Uterus (tissue), 4 donors: ENCODE measurements around the gene TRAT1. TPM values are rescaled to one million over a fixed set of nuclear protein-coding genes. Genes with fewer than 3 reads are reported as not detected.

Experiments
- DNase-seq, 2 donors: peaks; one replicate each; pipeline ENCODE4 v3.0.0-alpha.2; 2019 to 2020
- H3K27ac ChIP-seq, 2 donors: fragments of 200-600 bp; sonication (generic); 1 replicate in 1 of 2; 2 replicates in 1 of 2; pipeline ENCODE4 v1.5.1; 2016 to 2018
- H3K27me3 ChIP-seq, 2 donors: fragments of 200-600 bp; sonication (generic); one replicate each; pipeline ENCODE4 v1.5.1; 2018 to 2019; ENCODE audit warnings: control low read depth in 1 of 2
- H3K36me3 ChIP-seq, 2 donors: fragments of 200-600 bp; sonication (generic); one replicate each; pipeline ENCODE4 v1.5.1; 2019; ENCODE audit warnings: control low read depth in 1 of 2
- H3K4me1 ChIP-seq, 2 donors: fragments of 200-600 bp; sonication (generic); one replicate each; pipeline ENCODE4 v1.5.1; 2018 to 2019; ENCODE audit warnings: control low read depth in 1 of 2
- H3K4me3 ChIP-seq, 2 donors: fragments of 200-600 bp; sonication (generic); 1 replicate in 1 of 2; 2 replicates in 1 of 2; pipeline ENCODE4 v1.5.1; 2018 to 2019; ENCODE audit warnings: mild to moderate bottlenecking in 1 of 2
- H3K9me3 ChIP-seq, 2 donors: fragments of 200-600 bp; sonication (generic); one replicate each; pipeline ENCODE4 v1.5.1; 2019; ENCODE audit warnings: control low read depth in 1 of 2
- CTCF ChIP-seq, 4 experiments: fragments of 200-600 bp in 2 of 4; fragments of 450-650 bp in 2 of 4; sonication (generic) in 2 of 4; IDR thresholded peaks; one replicate each; pipeline ENCODE4 v1.5.1; 2016 to 2019; ENCODE audit warnings: antibody characterized with exemption in 4 of 4, mild to moderate bottlenecking in 2 of 4, moderate library complexity in 1 of 4
- POLR2A ChIP-seq, 2 donors: fragments of 450-650 bp; IDR thresholded peaks; one replicate each; pipeline ENCODE4 v1.6.1; 2016; ENCODE audit warnings: antibody characterized with exemption in 2 of 2, mild to moderate bottlenecking in 1 of 2, moderate library complexity in 1 of 2
- intact Hi-C: fragments of 100-400 bp; cut with DNase I; formaldehyde crosslinking; loops from one replicate; pipeline ENCODE4 v1.15.1; 2023; ENCODE audit warnings: low total_unique reads
- total RNA-seq, 4 donors: library from RNA; depleted of rRNA in 3 of 4; stranded (reverse); fragments of >200 nt in 3 of 4; gene quantifications; one replicate each; pipeline versions ENCODE4 v1.1.0 to v1.2.4, GENCODE V29; 2014 to 2023
- donor health status: DM: yes; HTN: yes; CAD: no.

The TRAT1 gene
- total RNA-seq, 4 donors from 2014 or later, result 0.26 to 3.5 (median 0.35) TPM; not detected in 1

GRCh38 chr3:108877901-108878300, 55.3 kb downstream of the TRAT1 start:
- Histone ChIP-seq H3K27ac (no peak overlapping the region), H3K4me3 (no peak overlapping the region), H3K9me3 (no peaks in the 10 kb centered on the region), H3K36me3 (no peaks in the 10 kb centered on the region), H3K27me3 (no peaks in the 10 kb centered on the region), H3K4me1 (no peaks in the 10 kb centered on the region)
- TF ChIP-seq CTCF (IDR thresholded peaks at IDR 0.05), result no peak
- no peak for TF ChIP-seq POLR2A (IDR thresholded peaks at IDR 0.05)
- intact Hi-C loops, result no loop called here
- no peak for DNase-seq

GRCh38 chr3:108879915-108880314, 57.3 kb downstream of the TRAT1 start:
- H3K9me3 ChIP-seq, result no peaks in the 10 kb centered on the region
- intact Hi-C loops, result no loop called here
- no peaks in the 10 kb centered on the region for H3K4me1 ChIP-seq
- H3K36me3 ChIP-seq, result no peaks in the 10 kb centered on the region
- TF ChIP-seq CTCF (IDR thresholded peaks at IDR 0.05) (no peak), POLR2A (IDR thresholded peaks at IDR 0.05) (no peak)
- H3K4me3 ChIP-seq, result no peak overlapping the region
- no peak for DNase-seq
- no peak overlapping the region for H3K27ac ChIP-seq
- H3K27me3 ChIP-seq, result no peaks in the 10 kb centered on the region

GRCh38 chr3:108882762-108883161, 60.2 kb downstream of the TRAT1 start:
- no peak overlapping the region for H3K4me3 ChIP-seq
- H3K27ac ChIP-seq, result no peak overlapping the region
- intact Hi-C loops, result no loop called here
- no peaks in the 10 kb centered on the region for H3K9me3 ChIP-seq
- DNase-seq, result no peak
- TF ChIP-seq POLR2A (IDR thresholded peaks at IDR 0.05) (no peak), CTCF (IDR thresholded peaks at IDR 0.05) (no peak)
- H3K36me3 ChIP-seq, result no peaks in the 10 kb centered on the region
- no peaks in the 10 kb centered on the region for H3K4me1 ChIP-seq
- no peaks in the 10 kb centered on the region for H3K27me3 ChIP-seq

GRCh38 chr3:108883373-108883772, 60.8 kb downstream of the TRAT1 start:
- H3K9me3 ChIP-seq, result no peaks in the 10 kb centered on the region
- no peak overlapping the region for H3K27ac ChIP-seq
- H3K4me1 ChIP-seq, result no peaks in the 10 kb centered on the region
- H3K27me3 ChIP-seq, result no peaks in the 10 kb centered on the region
- intact Hi-C loops, result no loop called here
- no peak for DNase-seq
- H3K36me3 ChIP-seq, result no peaks in the 10 kb centered on the region
- no peak overlapping the region for H3K4me3 ChIP-seq
- no peak for TF ChIP-seq CTCF (IDR thresholded peaks at IDR 0.05)
- no peak for TF ChIP-seq POLR2A (IDR thresholded peaks at IDR 0.05)

- H3K4me1 ChIP-seq, result no peaks in the 10 kb centered on the region
- intact Hi-C loops, result no loop called here
- H3K27me3 ChIP-seq, result no peaks in the 10 kb centered on the region
- H3K9me3 ChIP-seq, result no peaks in the 10 kb centered on the region
- DNase-seq, result no peak
- no peak for TF ChIP-seq CTCF (IDR thresholded peaks at IDR 0.05)
- no peak for TF ChIP-seq POLR2A (IDR thresholded peaks at IDR 0.05)
- no peak overlapping the region for H3K27ac ChIP-seq
- H3K36me3 ChIP-seq, result no peaks in the 10 kb centered on the region
- no peak overlapping the region for H3K4me3 ChIP-seq
These were observed 64.5 kb downstream of the TRAT1 start for GRCh38 chr3:108887121-108887520.
